Head of caudate nucleus (tissue), 42 donors: ENCODE data around the gene PIK3CD.

ENCODE experiments used
- DNase-seq, 42 donors: peaks; one replicate each; pipeline versions ENCODE4 v3.0.0 to v3.0.0-alpha.2; 2020 to 2021; ENCODE audit warnings: mixed read lengths in 7 of 42
- intact Hi-C: fragments of 100-400 bp; cut with DNase I; formaldehyde crosslinking; loops from one replicate; pipeline ENCODE4 v1.15.0; 2022

Gene PIK3CD

DNA sequence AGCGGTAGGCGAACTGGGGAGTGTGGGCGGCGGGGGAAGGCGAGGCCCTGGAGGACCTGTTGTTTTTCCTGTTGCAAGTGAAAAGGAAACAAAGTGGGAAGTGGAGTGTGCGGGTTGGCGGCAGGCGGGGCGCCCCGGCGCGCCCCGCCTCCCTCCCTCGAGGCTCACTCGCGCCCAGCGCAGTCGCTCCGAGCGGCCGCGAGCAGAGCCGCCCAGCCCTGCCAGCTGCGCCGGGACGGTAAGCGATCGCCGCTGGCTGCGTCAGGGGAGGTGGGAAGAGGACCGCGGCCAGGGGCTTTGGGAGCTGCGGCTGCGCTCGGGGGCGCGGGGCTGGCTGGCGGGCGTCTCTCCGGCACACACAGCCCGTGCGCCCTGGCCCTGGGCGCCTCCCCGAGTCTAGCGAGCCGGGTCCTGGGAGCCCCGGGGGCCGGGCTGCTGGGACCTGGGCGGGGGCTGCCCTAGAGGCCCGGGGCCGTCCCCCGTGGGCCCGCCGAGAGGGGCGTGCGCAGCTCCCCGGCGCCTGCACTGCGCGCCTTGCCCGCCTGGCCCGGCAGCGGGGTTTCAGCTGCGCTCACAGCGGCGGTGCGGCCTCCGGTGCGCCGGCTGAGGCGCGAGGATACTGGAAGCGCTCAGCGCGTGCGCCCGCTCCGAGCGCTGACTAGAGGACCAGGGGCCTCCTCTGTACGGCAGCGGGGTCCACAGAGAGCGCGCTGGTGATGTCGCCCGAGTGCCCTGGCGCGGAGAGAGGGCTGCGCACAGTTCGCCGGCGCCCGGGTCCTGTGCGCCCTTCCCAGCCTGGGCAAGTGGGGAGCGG lies at the start of gene PIK3CD:
PIK3CD (plus strand) TSS at position 167 of the 814 bp plus-strand sequence. CDS start 58,725 bp downstream, outside the sequence.
- peak in 16 of 42 donors; percentile 10 to 55 (median 22) for DNase-seq
- intact Hi-C loops, result no loop called here

DNA sequence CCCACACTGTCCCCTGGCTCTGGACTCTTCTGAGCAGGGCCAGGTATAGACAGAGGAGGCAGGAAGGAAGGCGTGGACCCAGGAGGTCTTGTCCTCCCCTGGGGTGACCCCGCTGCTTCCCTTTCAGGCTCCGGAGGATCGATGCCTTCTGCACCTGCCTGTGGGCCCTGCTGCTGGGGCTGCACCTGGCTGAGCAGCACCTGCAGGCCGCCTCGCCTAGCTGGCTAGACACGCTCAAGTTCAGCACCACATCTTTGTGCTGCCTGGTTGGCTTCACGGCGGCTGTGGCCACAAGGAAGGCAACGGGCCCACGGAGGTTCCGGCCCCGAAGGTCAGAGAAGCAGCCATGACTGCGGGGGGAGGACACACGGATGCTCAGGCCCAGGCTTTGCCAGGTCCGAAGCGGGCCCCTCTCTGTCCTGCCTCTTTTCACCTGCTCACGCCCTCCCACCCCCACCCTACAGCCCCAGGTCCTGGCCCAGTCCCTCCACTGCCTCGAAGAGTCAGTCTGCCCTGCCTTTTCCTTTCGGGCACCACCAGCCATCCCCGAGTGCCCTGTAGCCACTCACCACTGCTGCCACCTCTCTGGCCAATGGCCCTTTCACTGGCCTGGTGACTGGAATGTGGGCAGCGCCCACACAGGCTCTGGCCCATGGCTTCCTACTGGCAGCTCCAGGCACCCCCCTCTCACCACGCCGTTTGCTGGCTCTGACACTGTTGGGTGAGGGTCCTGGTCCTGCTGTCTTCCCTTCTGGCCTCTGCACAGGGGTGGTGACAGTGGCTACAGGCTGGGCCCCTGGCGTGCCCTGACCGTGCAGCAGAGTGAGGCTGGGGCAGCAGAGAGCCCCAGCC lies 49.4 kb upstream of the PIK3CD start:
- DNase-seq, result no peak
- intact Hi-C loops, result no loop called here

DNA sequence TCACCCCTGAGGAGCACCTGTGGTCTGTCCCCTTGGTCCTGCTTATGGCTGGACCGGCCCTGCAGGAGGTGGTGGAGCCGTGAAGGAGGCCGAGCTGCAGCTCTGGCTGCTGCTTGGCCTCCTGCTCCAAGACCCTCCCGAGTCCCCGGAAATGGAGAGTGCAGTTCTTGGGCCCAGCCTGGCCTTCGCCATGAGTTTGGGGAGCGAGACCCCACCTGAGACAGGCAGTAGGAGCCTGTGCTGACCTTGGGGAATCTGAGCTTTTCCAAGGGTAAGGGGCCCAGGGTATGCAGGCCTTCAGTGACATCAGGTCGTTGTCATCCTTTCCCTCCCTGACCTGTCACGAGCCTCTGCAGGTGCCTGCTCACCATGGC lies 48.8 kb upstream of the PIK3CD start:
- DNase-seq, result no peak
- intact Hi-C loops, result no loop called here

DNA sequence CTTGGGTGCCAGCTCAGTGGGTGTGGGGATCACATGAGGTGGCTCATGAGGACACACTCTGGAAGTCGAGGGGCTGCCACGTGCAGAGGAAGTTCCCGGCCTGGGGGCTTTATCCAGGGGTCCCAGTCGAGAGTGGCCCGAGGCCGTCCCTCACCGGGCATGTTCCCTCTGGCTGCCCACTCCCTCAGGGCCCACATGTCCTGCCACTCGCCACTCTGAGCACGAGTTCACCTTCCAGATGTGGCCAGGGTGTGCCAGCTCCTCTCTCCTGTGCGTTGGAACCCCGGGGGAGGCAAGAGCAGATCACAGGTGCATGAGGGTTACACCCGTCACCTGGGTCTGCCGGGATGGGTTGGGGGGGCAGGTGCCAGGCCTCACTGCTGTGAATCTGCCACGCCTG lies 48.2 kb upstream of the PIK3CD start:
- intact Hi-C loops, result no loop called here
- DNase-seq, result no peak

DNA sequence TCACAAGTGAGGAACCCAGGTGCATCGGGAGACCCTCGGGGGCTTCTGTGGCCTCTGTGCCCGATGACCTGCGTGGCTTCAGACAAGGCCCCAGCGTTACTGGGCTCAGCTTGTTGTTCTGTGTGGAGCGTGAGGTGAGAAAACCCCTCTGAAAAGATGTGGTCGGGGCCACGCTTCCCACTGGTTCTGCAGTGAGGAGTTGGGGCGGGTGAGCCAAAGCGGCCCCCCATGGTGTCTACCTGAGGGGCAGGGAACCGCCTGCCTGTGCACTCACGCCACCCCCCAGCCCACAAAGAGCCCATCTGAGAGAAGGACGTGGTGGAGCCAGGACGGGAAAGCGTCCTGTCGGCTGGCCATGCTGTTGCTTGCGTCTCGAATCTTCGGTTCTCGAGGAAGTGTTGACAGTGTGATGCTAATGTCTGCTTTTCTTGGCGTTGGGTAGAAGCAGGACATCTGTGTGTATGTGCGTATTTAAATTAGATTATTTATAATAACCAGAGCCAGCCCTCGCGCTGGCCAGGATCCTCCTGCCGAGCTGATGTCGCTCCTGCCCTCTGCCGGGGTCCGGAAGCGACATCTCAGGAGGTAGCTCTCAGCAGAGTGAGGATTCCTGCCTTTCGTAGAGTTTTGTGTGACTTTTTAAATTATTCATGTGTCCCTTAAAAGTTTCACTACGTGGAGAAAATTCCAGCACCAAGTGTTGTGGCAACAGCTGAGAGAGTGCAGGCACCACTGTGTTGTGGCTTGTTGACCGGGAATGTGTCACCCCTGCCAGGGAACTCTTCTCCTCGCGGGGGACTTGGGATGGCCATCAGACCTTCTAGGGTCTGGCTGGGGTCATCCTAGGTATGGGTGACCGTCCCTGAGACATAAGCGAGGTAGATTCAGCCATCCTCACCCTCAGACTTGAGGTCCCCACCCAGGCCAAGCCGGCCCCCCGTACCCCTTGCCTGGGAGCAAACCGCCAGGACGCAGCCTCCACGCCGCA lies 47.5 kb upstream of the PIK3CD start:
- intact Hi-C loops, result no loop called here
- DNase-seq, result no peak

DNA sequence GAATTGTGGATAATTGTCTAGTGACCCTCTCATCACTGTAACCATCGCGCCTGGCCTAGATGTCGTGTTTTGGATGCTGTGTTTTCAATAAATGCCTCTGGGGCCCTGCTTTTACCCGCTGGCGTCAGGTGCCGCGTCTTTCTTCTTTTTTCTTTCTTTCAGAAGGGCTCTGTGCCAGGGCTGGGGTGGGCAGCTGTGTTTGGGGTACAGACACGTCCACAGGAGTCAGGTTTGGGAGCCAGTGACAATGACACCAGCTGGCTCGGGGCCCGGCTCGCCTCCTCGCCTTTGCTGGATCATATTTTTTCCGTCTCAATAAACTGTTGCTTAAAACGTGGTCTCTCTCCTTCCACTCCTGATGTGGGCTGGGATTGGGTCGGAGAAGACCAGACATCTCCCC lies 46.7 kb upstream of the PIK3CD start:
- no peak for DNase-seq
- intact Hi-C loops, result no loop called here

DNA sequence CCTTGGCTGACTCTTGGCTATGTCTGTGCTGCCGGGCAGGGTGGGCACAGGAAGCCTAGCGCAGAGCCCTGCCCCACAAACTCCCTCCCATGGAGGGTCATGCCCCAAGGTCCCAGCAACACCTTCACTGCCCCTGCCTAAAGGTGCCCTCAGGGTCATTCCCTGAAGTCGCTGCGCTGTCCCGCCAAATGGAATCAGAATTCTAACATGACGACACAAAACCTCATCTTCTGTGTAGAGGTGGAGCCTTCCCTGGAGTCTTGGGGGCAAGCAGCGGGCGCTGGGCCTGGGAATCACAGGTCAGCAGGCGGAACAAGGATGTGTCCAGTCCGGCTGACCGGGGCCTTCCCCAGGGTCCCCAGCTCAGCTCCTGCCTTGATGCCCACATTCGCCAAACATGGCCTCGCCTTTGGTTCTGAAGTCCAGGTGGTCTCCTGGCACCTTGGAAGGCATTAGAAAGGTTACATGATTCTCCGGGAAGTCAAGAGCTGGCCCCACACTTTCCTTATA lies 45.5 kb upstream of the PIK3CD start:
- intact Hi-C loops, result no loop called here
- no peak for DNase-seq

DNA sequence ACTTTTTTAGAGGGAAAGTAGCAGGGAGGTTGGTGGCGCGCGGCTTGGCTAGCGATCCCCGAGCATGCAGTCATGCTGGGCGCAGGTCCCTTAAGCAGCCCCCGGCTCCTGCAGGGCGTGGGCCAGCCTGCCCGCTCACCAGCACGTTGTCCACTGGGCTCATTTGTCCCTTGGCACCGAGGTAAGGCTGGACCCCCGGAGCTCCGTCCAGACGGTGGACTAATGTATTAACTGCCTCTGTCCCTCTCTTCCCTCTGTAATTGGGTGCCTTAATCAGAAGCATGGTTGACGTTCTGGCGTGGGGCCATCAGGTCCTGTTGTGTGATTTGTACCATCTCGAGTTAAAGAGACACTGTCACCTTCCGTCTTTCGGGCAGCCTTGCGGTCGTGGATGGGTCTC lies 45.1 kb upstream of the PIK3CD start:
- no peak for DNase-seq
- intact Hi-C loops, result no loop called here

DNA sequence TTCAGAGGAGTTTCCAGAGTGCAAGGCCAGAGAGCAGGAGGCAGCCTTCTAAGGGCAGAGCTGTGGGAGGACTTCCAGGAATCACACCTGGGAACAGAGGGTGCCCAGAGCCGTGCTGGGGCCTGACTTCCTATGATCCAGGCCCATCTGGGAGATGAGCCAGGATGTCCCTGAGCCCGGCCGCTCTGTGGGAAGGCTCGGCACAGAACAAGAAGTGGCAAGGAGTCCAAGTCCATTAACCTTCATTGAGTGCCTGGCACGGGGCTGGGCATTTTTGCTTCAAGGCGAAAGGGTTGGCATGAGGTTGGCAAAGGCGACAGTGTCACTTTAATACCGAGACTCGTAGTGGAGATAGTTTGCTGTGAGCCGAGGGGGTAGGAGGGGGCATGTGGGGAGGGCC lies 44.6 kb upstream of the PIK3CD start:
- peak in 16 of 42 donors; percentile 19 to 59 (median 42) for DNase-seq
- intact Hi-C loops, result no loop called here

DNA sequence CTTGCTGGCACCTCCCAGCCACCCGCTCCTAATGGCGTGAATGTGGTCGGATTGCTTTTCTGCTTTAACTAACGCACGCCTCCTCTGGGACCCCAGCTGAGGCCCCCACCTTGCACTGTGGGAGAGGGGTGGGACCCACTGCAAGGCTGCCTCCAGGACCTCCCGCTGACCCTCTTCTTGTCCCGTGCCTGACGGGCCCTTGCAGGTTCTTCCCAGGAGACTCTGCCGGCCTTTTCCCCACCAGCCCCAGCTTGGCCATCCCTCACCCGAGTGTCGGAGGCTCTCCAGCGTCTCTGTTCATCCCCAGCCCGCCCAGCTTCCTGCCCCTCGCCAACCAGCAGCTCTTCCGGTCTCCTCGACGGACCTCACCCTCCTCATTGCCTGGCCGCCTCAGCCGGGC lies 44.2 kb upstream of the PIK3CD start:
- intact Hi-C loops, result no loop called here
- no peak for DNase-seq

DNA sequence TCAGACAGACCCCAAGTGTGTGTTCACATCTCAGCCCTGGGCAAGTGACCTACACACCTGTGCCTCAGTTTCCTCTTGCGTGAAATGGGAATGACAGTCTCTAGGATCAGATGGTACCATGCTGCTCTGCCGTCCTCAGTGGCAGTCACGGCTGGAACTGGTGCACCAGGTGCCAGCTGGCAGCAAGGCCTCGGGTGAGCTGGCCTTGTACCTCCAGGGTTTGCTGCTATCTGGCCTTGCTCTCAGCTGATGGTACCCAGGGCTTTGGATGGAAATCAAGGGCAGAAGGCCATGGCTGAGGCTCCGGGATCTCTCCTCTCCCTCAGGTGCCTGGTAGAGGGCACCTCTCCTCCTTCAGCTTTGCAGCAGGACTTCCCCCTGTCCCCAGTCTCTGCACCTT lies 41.5 kb upstream of the PIK3CD start:
- no peak for DNase-seq
- intact Hi-C loops, result no loop called here

DNA sequence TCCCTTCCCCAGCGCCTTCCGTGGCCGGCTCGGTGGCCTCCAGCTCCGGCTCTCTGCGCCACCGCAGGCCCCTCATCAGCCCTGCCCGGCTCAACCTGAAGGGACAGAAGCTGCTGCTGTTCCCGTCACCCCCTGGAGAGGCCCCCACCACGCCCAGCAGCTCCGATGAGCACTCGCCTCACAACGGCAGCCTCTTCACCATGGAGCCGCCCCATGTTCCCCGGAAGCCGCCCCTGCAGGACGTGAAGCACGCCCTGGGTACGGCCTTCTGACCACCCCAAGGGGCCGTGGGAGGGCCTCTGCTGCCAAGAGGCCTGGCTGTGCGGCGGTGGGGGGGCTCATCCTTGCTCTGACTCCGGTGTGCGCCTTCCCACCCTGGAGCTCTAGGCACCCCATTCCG lies 41.0 kb upstream of the PIK3CD start:
- intact Hi-C loops, result no loop called here
- DNase-seq, result peak in 1 of 42 donors; percentile 18

DNA sequence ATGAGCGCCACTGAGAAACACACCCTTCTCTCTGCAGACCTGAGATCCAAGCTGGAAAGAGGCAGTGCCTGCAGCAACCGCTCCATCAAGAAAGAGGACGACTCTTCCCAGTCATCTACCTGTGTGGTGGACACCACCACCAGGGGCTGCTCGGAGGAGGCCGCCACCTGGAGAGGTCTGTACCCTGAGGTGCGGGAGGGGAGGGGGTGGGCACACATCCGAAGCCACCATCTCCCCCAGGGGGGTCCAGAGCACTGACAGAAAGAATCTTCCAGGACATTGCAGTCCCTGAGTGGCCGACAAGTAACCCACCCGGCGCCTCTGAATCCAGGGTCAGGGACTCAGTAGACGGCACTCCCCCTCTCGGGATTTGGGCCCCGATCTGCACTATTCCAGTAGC lies 39.8 kb upstream of the PIK3CD start:
- intact Hi-C loops, result no loop called here
- no peak for DNase-seq

DNA sequence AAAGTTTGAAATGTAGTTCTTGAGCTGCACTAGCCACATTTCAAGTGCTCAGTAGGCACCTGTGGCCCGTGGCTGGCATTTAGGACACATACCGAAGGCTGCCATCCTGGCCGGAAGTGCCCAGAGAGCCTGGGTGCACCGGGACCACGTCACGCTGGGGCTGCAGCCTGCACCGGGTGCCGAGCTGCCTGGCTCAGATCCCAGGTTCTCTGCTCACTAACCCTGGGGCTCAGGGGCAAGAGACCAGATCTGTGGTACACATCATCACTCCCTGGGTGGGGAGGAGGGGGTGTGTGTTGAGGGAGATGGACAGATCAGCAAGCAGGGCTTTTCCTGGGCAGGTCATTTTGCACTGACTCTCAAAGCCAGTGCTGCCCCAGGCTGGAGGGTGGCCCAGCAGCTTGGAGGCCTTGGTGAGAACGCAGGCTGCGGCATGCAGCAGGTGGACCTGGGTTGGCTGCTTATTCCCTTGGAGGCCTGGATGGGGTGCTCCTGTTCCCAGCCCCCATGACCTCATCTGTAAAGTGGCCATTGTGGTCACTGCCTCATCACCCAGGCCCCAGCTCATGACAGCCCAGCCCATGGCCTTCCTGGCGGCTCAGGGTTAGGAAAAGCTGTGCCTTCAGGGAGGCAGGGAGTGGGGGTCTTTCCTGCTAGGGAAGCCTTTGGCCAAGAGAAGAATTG lies 39.2 kb upstream of the PIK3CD start:
- intact Hi-C loops, result no loop called here
- no peak for DNase-seq

DNA sequence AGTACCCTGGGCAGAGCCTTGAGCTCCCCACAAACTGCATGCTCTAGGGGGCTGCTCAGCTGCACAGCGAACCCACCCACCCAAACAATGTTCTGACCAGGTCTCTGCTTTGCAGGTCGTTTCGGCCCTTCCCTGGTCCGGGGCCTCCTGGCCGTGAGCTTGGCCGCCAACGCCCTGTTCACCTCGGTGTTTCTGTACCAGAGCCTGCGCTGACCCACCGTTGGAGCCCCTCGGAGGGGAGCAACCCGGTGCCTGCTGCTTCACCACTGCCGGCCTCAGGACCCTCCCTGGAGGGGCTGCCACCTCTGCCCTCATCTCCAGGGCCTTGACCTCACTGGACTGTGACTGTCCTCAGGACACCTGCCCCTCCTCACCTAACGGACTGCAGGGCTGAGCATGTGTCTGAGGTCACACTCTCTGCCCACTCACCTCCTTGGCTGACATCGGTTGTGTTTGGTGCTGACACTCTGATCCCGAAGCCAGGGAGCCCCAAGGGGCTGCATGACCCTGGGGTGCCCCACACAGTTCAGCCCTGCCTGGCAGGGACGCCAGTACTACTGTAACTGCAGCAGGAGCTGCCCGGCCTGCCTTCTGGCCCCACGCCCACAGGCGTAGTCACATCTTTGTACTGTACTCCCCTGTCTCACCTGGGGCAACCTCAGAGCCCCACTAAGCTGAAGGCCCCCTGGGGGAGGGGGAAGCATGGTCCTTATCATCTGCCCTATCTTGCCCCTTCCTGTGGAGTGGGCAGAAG lies 38.5 kb upstream of the PIK3CD start:
- no peak for DNase-seq

DNA sequence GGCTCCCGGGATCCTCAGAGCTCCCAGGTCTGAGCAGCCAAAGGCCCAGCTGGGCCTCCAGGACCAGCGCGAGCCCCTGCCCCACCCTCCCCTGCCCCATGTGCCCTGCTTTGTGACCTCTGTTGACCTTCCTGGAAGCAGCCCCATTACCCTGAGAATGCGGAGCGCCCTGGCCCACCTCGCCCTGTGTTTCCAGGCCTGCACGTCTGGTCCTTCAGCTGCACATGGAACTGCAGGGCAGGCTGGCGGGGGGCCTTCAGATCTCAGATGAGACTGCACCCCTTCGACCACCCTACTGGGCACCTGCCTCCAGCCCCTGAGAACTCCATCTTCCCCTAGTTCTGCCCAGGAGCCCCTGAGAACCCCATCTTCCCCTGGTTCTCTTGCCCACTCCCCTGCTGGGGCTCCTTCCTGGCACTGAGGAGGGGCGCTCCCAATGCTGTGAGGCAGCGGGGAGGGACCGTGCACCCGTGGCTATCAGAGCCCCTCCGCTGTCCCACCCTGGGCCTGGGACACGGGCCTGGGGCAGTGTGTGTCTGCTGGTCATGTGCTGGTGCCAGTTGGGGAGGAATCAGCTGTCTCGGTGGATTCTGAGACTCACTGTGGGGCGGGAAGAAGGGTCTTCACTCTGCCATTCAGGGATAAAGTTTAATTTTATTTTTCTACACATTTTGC lies 37.8 kb upstream of the PIK3CD start:
- DNase-seq, result no peak
- intact Hi-C loops, result no loop called here

More for the DNA sequence above, 38.5 kb upstream of the PIK3CD start:
- intact Hi-C loops, result no loop called here
